Activated CD4-positive, alpha-beta memory T cell treated with anti-CD3 and anti-CD28 coated beads, Interleukin-2, amount 10 ng/mL, durations not matched to agents 7 days and 5 days (primary cell): ENCODE measurements around the gene HSD17B3. TPM values are rescaled to one million over a fixed set of nuclear protein-coding genes. Genes with fewer than 3 reads are reported as not detected.

Experiments
- CTCF ChIA-PET: fragments of 350-600 bp; sonication (Branson Sonifier 250); formaldehyde crosslinking; loops from one replicate; lab custom pipeline; 2021; ENCODE audit warnings: antibody characterized with exemption, inconsistent platforms; lab: Charles Lee
- POLR2A ChIA-PET: fragments of 350-600 bp; sonication (Branson Sonifier 250); formaldehyde crosslinking; loops from one replicate; lab custom pipeline; 2021; ENCODE audit warnings: antibody characterized with exemption; lab: Charles Lee
- DNase-seq: peaks from one replicate; pipeline ENCODE4 v3.0.0-alpha.2; 2020
- H3K27ac Mint-ChIP-seq: one replicate; pipeline ENCODE4 v1.8.0; 2021; ENCODE audit warnings: mild to moderate bottlenecking, mixed read lengths
- H3K27me3 Mint-ChIP-seq: one replicate; pipeline ENCODE4 v1.8.0; 2021; ENCODE audit warnings: mixed read lengths
- H3K36me3 Mint-ChIP-seq: one replicate; pipeline ENCODE4 v1.8.0; 2021; ENCODE audit warnings: low read depth, mixed read lengths
- H3K4me1 Mint-ChIP-seq: one replicate; pipeline ENCODE4 v1.8.0; 2021; ENCODE audit warnings: mixed read lengths
- H3K4me3 Mint-ChIP-seq: one replicate; pipeline ENCODE4 v1.8.0; 2021; ENCODE audit warnings: mild to moderate bottlenecking, mixed read lengths
- H3K9me3 Mint-ChIP-seq: one replicate; pipeline ENCODE4 v1.8.0; 2021; ENCODE audit warnings: mixed read lengths
- total RNA-seq, 2 experiments: library from RNA; stranded (reverse); gene quantifications; one replicate each; pipeline ENCODE4 v1.2.3, GENCODE V29; 2021

HSD17B3 gene
- total RNA-seq, 2 experiments from 2014 or later = not detected

- H3K27ac Mint-ChIP-seq = no peak overlapping the region
Observed at GRCh38 chr9:96293498-96294158, 8.3 kb downstream of the HSD17B3 start.

DNA sequence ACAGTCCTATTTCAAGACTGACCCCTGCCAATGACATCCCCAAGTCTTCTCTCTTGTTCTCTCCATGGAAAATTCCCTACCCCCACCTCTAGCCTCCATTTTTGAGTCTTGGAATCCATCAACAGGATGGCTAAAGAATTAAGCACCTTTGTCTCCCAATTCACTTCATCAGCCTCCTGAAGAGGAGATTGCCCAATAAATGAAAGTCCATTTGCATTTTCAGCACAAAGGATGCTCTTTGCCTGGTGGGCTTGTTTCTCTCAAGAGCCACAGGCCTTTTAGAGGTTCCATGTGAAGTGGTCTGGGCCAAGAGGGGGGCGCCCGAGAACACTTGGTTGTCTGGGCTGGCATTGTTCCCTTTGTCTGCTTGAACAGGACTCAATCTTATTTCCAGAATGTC lies 12.6 kb downstream of the HSD17B3 start:
- Mint-ChIP-seq H3K27ac (no peak overlapping the region), H3K9me3 (peaks cover 6% of the 10 kb centered on the region), H3K4me1 (no peaks in the 10 kb centered on the region), H3K27me3 (peaks cover 4% of the 10 kb centered on the region), H3K4me3 (no peak overlapping the region), H3K36me3 (no peaks in the 10 kb centered on the region)
- ChIA-PET POLR2A (no interaction called here), CTCF (no interaction called here)
- no peak for DNase-seq

More at GRCh38 chr9:96293498-96294158, 8.3 kb downstream of the HSD17B3 start:
- POLR2A ChIA-PET = no interaction called here
- Mint-ChIP-seq H3K4me3 (no peak overlapping the region), H3K4me1 (no peaks in the 10 kb centered on the region), H3K9me3 (no peaks in the 10 kb centered on the region), H3K36me3 (no peaks in the 10 kb centered on the region), H3K27me3 (peaks cover 5% of the 10 kb centered on the region)
- DNase-seq = no peak
- CTCF ChIA-PET = no interaction called here

- peaks cover 9% of the 10 kb centered on the region for H3K9me3 Mint-ChIP-seq
- ChIA-PET CTCF (no interaction called here), POLR2A (no interaction called here)
- no peak overlapping the region for H3K4me3 Mint-ChIP-seq
- no peaks in the 10 kb centered on the region for H3K4me1 Mint-ChIP-seq
- no peak for DNase-seq
- H3K27ac Mint-ChIP-seq = no peak overlapping the region
- no peaks in the 10 kb centered on the region for H3K36me3 Mint-ChIP-seq
- H3K27me3 Mint-ChIP-seq = peaks cover 2% of the 10 kb centered on the region
Observed at GRCh38 chr9:96281641-96282040, 20.3 kb downstream of the HSD17B3 start.

DNA sequence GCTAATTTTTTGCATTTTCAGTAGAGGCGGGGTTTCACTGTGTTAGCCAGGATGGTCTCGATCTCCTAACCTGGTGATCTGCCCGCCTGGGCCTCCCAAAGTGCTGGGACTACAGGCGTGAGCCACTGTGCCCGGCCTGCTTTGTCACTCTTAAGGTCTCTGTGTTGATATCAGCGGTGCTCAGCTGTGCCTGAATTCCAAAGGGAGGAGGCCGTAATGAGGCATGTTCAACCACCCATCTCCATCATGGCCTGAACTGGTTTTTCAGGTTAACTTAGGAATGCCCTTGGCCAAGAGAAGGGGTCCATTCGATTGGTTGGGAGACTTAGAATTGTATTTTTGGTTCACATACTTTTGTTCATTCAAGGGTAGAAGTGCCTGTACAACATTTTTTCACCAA lies 22.0 kb downstream of the HSD17B3 start:
- no peak for DNase-seq
- Mint-ChIP-seq H3K9me3 (peaks cover 9% of the 10 kb centered on the region), H3K4me3 (no peak overlapping the region), H3K36me3 (no peaks in the 10 kb centered on the region), H3K27ac (no peak overlapping the region), H3K4me1 (no peaks in the 10 kb centered on the region), H3K27me3 (peaks cover 1% of the 10 kb centered on the region)
- POLR2A ChIA-PET = no interaction called here
- CTCF ChIA-PET = no interaction called here

- no peak overlapping the region for H3K27ac Mint-ChIP-seq
- H3K4me3 Mint-ChIP-seq = no peak overlapping the region
- no peaks in the 10 kb centered on the region for H3K4me1 Mint-ChIP-seq
- peaks cover 8% of the 10 kb centered on the region for H3K27me3 Mint-ChIP-seq
- CTCF ChIA-PET = no interaction called here
- no peak for DNase-seq
- POLR2A ChIA-PET = no interaction called here
- peaks cover 20% of the 10 kb centered on the region for H3K9me3 Mint-ChIP-seq
- peaks cover 5% of the 10 kb centered on the region for H3K36me3 Mint-ChIP-seq
Observed at GRCh38 chr9:96274939-96275338, 27.0 kb downstream of the HSD17B3 start.

DNA sequence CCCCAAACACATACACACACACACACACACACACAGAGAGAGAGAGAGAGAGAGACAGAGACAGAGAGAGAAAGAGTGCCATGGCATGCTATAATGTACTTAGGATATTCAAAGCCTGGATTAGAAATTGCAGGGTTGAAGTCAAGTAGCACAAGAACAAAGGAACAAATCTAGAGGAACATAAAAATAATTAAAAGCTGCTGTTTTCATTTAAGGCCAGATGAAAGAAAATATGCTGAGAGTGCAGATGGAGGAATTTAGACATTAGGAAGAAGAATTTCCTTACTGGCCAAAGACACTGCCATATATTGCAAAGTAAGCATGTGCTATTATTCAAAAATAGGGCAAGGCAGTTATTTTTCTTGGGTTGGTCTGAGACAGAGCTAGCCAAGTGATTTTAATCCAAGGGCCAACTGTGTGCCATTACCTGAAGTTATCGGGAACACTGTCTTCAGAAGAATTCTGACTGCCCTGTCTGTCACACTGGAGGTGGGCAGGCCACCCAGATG lies 31.7 kb downstream of the HSD17B3 start:
- Mint-ChIP-seq H3K27me3 (peaks cover 15% of the 10 kb centered on the region), H3K4me3 (no peak overlapping the region), H3K36me3 (peaks cover 5% of the 10 kb centered on the region), H3K4me1 (no peaks in the 10 kb centered on the region), H3K9me3 (peaks cover 17% of the 10 kb centered on the region), H3K27ac (no peak overlapping the region)
- POLR2A ChIA-PET = no interaction called here
- no peak for DNase-seq
- CTCF ChIA-PET = interaction anchor here (0.6 kb wide), 1 partner anchor 1067 kb away, joined by 7 read pairs; no protein-coding TSS in a partner anchor

- CTCF ChIA-PET = interaction anchor here (1.5 kb wide), 1 partner anchor 26 kb away, joined by 3 read pairs; no protein-coding TSS in a partner anchor
Observed at GRCh38 chr9:96258967-96259366, 43.0 kb downstream of the HSD17B3 start.

DNA sequence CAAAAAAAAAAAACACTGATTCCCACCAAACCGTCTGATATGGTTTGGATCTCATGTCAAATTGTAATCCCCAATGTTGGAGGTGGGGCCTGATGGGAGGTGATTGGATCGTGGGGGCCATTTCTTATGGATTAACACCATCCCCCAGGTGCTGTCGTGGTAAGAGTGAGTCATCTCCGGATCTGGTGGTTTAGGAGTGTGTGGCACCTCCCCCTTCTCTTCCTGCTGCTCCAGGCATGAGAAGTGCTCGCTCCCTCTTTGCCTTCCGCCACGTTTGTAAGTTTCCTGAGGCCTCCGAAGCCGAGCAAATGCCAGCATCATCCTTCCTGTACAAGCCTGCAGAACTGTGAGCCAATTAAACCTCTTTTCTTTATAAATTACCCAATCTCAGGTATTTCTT lies 45.2 kb downstream of the HSD17B3 start:
- no peak overlapping the region for H3K27ac Mint-ChIP-seq

More at GRCh38 chr9:96258967-96259366, 43.0 kb downstream of the HSD17B3 start:
- Mint-ChIP-seq H3K27me3 (peaks cover 33% of the 10 kb centered on the region), H3K27ac (no peak overlapping the region), H3K9me3 (no peaks in the 10 kb centered on the region), H3K36me3 (no peaks in the 10 kb centered on the region), H3K4me3 (no peak overlapping the region), H3K4me1 (peaks cover 4% of the 10 kb centered on the region)
- DNase-seq = no peak
- POLR2A ChIA-PET = no interaction called here

GRCh38 chr9:96255698-96256097 lies 46.3 kb downstream of the HSD17B3 start:
- ChIA-PET CTCF (interaction anchor here (1.2 kb wide), 1 partner anchor 11 kb away, joined by 3 read pairs; no protein-coding TSS in a partner anchor), POLR2A (no interaction called here)
- H3K27ac Mint-ChIP-seq = no peak overlapping the region
- H3K9me3 Mint-ChIP-seq = no peaks in the 10 kb centered on the region
- H3K27me3 Mint-ChIP-seq = peaks cover 47% of the 10 kb centered on the region
- no peak for DNase-seq
- peaks cover 7% of the 10 kb centered on the region for H3K4me1 Mint-ChIP-seq
- H3K36me3 Mint-ChIP-seq = no peaks in the 10 kb centered on the region
- no peak overlapping the region for H3K4me3 Mint-ChIP-seq

More for the DNA sequence above, 45.2 kb downstream of the HSD17B3 start:
- ChIA-PET CTCF (no interaction called here), POLR2A (no interaction called here)
- DNase-seq = no peak
- H3K36me3 Mint-ChIP-seq = no peaks in the 10 kb centered on the region
- no peaks in the 10 kb centered on the region for H3K9me3 Mint-ChIP-seq
- H3K4me1 Mint-ChIP-seq = peaks cover 7% of the 10 kb centered on the region
- H3K27me3 Mint-ChIP-seq = peaks cover 42% of the 10 kb centered on the region
- H3K4me3 Mint-ChIP-seq = no peak overlapping the region

GRCh38 chr9:96253059-96253696 lies 48.8 kb downstream of the HSD17B3 start:
- H3K36me3 Mint-ChIP-seq = no peaks in the 10 kb centered on the region

GRCh38 chr9:96251451-96251850 lies 50.5 kb downstream of the HSD17B3 start:
- H3K27ac Mint-ChIP-seq = no peak overlapping the region
- DNase-seq = no peak
- no peak overlapping the region for H3K4me3 Mint-ChIP-seq
- H3K27me3 Mint-ChIP-seq = peaks cover 54% of the 10 kb centered on the region
- peaks cover 3% of the 10 kb centered on the region for H3K4me1 Mint-ChIP-seq
- ChIA-PET POLR2A (no interaction called here), CTCF (interaction anchor here (0.7 kb wide), 1 partner anchor 493 kb away, joined by 3 read pairs; no protein-coding TSS in a partner anchor)
- H3K36me3 Mint-ChIP-seq = no peaks in the 10 kb centered on the region
- no peaks in the 10 kb centered on the region for H3K9me3 Mint-ChIP-seq

More at GRCh38 chr9:96253059-96253696, 48.8 kb downstream of the HSD17B3 start:
- ChIA-PET POLR2A (no interaction called here), CTCF (no interaction called here)
- Mint-ChIP-seq H3K4me1 (peaks cover 7% of the 10 kb centered on the region), H3K27ac (no peak overlapping the region), H3K27me3 (peaks cover 49% of the 10 kb centered on the region), H3K9me3 (no peaks in the 10 kb centered on the region), H3K4me3 (no peak overlapping the region)
- no peak for DNase-seq

DNA sequence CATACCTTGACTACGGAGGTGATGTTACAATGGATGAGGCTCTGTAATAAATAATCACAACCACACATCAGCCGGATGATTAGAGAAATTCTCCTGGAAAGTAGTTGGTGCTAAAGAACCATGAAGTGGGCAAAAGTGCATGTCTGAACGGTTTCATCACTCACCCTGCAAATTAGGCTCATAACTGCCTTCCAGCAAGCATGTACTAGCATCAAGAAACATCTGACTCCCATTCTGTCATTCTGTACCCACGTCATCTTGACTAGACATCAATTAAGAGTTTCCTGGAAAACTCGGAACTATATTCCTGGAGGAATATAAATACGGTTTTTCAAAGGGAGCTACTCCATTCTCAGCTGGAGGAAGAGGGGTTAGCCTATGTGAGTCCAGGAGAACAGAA lies 52.2 kb downstream of the HSD17B3 start:
- POLR2A ChIA-PET = no interaction called here
- H3K36me3 Mint-ChIP-seq = no peaks in the 10 kb centered on the region
- H3K27ac Mint-ChIP-seq = no peak overlapping the region
- no peaks in the 10 kb centered on the region for H3K9me3 Mint-ChIP-seq
- no peak overlapping the region for H3K4me3 Mint-ChIP-seq
- H3K4me1 Mint-ChIP-seq = peaks cover 3% of the 10 kb centered on the region
- CTCF ChIA-PET = interaction anchor here (1.2 kb wide), 1 partner anchor 67 kb away, joined by 3 read pairs; no protein-coding TSS in a partner anchor
- peaks cover 59% of the 10 kb centered on the region for H3K27me3 Mint-ChIP-seq
- DNase-seq = no peak

DNA sequence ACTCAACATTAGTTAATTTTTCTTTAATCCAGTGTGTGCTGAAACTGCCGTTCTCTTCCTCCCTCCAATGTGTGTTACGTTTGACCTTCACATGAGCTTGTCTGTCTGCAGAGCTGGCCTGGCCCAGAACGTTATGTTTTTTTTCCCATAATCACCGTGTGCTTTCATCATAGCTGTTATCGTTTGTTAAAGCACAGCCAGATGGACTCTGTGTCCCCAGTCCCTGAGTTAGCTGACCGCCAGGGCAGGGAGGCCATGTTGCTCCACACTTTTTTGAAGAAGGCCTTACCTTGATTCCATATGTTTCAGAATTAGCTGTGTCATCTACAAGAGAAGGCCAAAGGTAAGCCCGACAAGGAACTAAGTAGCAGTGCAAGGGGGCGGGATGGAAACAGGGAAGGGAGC lies 55.7 kb downstream of the HSD17B3 start:
- POLR2A ChIA-PET = no interaction called here
- Mint-ChIP-seq H3K4me3 (no peak overlapping the region), H3K27me3 (peaks cover 63% of the 10 kb centered on the region), H3K27ac (no peak overlapping the region), H3K36me3 (no peaks in the 10 kb centered on the region), H3K4me1 (peaks cover 7% of the 10 kb centered on the region), H3K9me3 (no peaks in the 10 kb centered on the region)
- no peak for DNase-seq
- CTCF ChIA-PET = interaction anchor here (1.2 kb wide), 1 partner anchor 71 kb away, joined by 3 read pairs; no protein-coding TSS in a partner anchor
